Kidney (tissue), 14 donors: ENCODE data around the gene BORCS5. TPM values are rescaled to one million over a fixed set of nuclear protein-coding genes. Genes with fewer than 3 reads are reported as not detected.

Experiments used
- DNase-seq, 5 donors: peaks; one replicate each; pipeline ENCODE4 v3.0.0-alpha.2; 2013 to 2020
- FAIRE-seq: peaks from 2 replicates; lab custom pipeline; 2012; peaks lifted over from hg19 to GRCh38; lab: Jason Lieb, UNC
- H3K27ac ChIP-seq, 2 donors: one replicate each; pipeline ENCODE4 v1.7.0; 2013; ENCODE audit warnings: low read depth in 2 of 2, low read length in 2 of 2, inconsistent platforms in 1 of 2
- H3K27me3 ChIP-seq: one replicate; pipeline ENCODE4 v1.7.1; 2013; ENCODE audit warnings: low read length, inconsistent platforms; ENCODE audit not compliant: control insufficient read depth, insufficient read depth
- H3K36me3 ChIP-seq, 3 donors: one replicate each; pipeline versions ENCODE4 v1.7.0 to v1.7.1; 2013; ENCODE audit warnings: low read length in 3 of 3, control low read depth in 1 of 3, inconsistent platforms in 1 of 3; ENCODE audit not compliant: insufficient read depth in 3 of 3, control insufficient read depth in 2 of 3
- H3K4me1 ChIP-seq, 3 donors: one replicate each; pipeline versions ENCODE4 v1.7.0 to v1.7.1; 2013; ENCODE audit warnings: low read length in 3 of 3, inconsistent platforms in 1 of 3, low read depth in 1 of 3; ENCODE audit not compliant: control insufficient read depth in 2 of 3, insufficient read depth in 2 of 3
- H3K4me3 ChIP-seq, 3 donors: one replicate each; pipeline versions ENCODE4 v1.7.0 to v1.8.1; 2013; ENCODE audit warnings: low read length in 3 of 3, control low read depth in 1 of 3, inconsistent platforms in 1 of 3
- H3K9ac ChIP-seq, 3 donors: one replicate each; pipeline versions ENCODE4 v1.7.0 to v1.7.1; 2013; ENCODE audit warnings: low read length in 3 of 3, control low read depth in 1 of 3, inconsistent platforms in 1 of 3
- H3K9me3 ChIP-seq, 3 donors: one replicate each; pipeline versions ENCODE4 v1.7.0 to v1.7.1; 2013; ENCODE audit warnings: low read length in 3 of 3, control low read depth in 1 of 3, inconsistent platforms in 1 of 3; ENCODE audit not compliant: control insufficient read depth in 2 of 3, insufficient read depth in 1 of 3
- CTCF ChIP-seq: IDR thresholded peaks from 3 replicates; pipeline ENCODE4 v1.5.1; 2012; ENCODE audit warnings: mild to moderate bottlenecking, moderate library complexity, borderline replicate concordance; ENCODE audit not compliant: insufficient read depth; ENCODE audit errors: extremely low read depth
- intact Hi-C: fragments of 100-400 bp; cut with DNase I; formaldehyde crosslinking; loops from one replicate; pipeline ENCODE4 v1.11.1; 2022
- polyA plus RNA-seq: library from polyadenylated mRNA; stranded (reverse); fragments of 350-450 nt; fragmentation: Illumina TruSeq; extraction: RNeasy Lipid Tissue Mini Kit (QIAGEN cat#74804); gene quantifications from one replicate; pipeline ENCODE4 v1.2.3, GENCODE V29; 2014; ENCODE audit warnings: low read depth, low replicate concordance; ENCODE audit not compliant: insufficient read depth
- total RNA-seq: library from RNA; stranded (reverse); fragmentation: NEBNext Ultra II Directional; extraction: Animal tissue kit (Norgen Biotek cat#: 25700); gene quantifications from one replicate; pipeline ENCODE4 v1.2.1, GENCODE V29; 2021
- donor health status: control.
- donor health status: control.
- donor health status: control.
- donor health status: control.
- donor health status: control.
- donor health status: DM: yes; HTN: yes; CAD: no.
- donor health status: Normal renal cell carcinoma (clear cell type).

BORCS5 gene
- total and polyA plus RNA-seq, 2 donors from 2014 or later = 11.2 to 14.0 TPM

- Histone ChIP-seq H3K27me3 (no peaks in the 10 kb centered on the region), H3K4me1 (peaks cover 0 to 6% (median 0%) of the 10 kb centered on the region in 3 donors), H3K9me3 (no peaks in the 10 kb centered on the region), H3K36me3 (no peaks in the 10 kb centered on the region), H3K9ac (no peak overlapping the region), H3K4me3 (no peak overlapping the region), H3K27ac (peak overlapping the region; percentile 9 to 42)
- intact Hi-C loops = no loop called here
- DNase-seq (peak; percentile 62 to 81 (median 75)), FAIRE-seq (no peak)
- TF ChIP-seq CTCF = peak; percentile 10
These were observed 41.4 kb downstream of the BORCS5 start for GRCh38 chr12:12398026-12398859.

DNA sequence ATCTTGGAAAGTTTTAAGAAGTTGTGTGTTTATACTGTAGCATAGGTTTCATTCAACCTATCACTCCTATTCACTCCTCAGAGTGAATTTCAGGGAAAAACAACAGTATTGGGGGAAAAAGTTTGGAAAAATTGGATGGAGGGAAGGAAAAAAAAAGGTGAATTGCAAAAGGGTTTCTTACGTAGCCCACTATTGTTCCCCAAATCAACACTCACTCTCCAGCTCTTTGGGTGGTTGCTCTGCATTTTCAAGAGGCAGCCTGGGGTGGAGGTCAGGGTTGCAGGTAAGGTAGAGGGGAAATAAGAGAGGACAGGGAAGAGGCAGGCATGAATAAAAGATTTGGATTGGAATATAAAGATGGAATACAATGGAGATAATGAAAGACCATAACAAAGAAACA is 42.3 kb downstream of the BORCS5 start:
- no peak overlapping the region for H3K4me3 ChIP-seq
- H3K4me1 ChIP-seq = peaks cover 0 to 11% (median 0%) of the 10 kb centered on the region in 3 donors
- peak overlapping the region in 1 of 2 donors; percentile 13 for H3K27ac ChIP-seq
- DNase-seq (no peak), FAIRE-seq (no peak)
- no peaks in the 10 kb centered on the region for H3K9me3 ChIP-seq
- no peak for TF ChIP-seq CTCF
- intact Hi-C loops = no loop called here
- H3K36me3 ChIP-seq = no peaks in the 10 kb centered on the region
- no peaks in the 10 kb centered on the region for H3K27me3 ChIP-seq
- no peak overlapping the region for H3K9ac ChIP-seq

- H3K27ac ChIP-seq = no peak overlapping the region
- DNase-seq (peak in 1 of 5 donors; percentile 25), FAIRE-seq (no peak)
- peaks cover 0 to under 1% (median 0%) of the 10 kb centered on the region in 3 donors for H3K36me3 ChIP-seq
- H3K4me1 ChIP-seq = peaks cover 0 to 11% (median 0%) of the 10 kb centered on the region in 3 donors
- H3K9ac ChIP-seq = no peak overlapping the region
- no peak for TF ChIP-seq CTCF
- no peaks in the 10 kb centered on the region for H3K9me3 ChIP-seq
- intact Hi-C loops = no loop called here
- no peaks in the 10 kb centered on the region for H3K27me3 ChIP-seq
- H3K4me3 ChIP-seq = no peak overlapping the region
These were observed 43.0 kb downstream of the BORCS5 start for GRCh38 chr12:12399776-12400305.
